CD1c-positive myeloid dendritic cell (primary cell): Measurements from ENCODE around the gene IFI44L.

Source experiments
- DNase-seq: peaks from one replicate; pipeline ENCODE4 v3.0.0-alpha.2; 2016; ENCODE audit errors: extremely low spot score

Gene IFI44L

GRCh38 chr1:78641558-78641957 lies 21.3 kb downstream of the IFI44L start:
- no peak for DNase-seq

GRCh38 chr1:78645723-78646122 lies 25.5 kb downstream of the IFI44L start:
- DNase-seq: peak; percentile 39

- no peak for DNase-seq
Measured at GRCh38 chr1:78647238-78647637, 27.0 kb downstream of the IFI44L start.

GRCh38 chr1:78649628-78650027 lies 29.4 kb downstream of the IFI44L start, which contains the start of gene IFI44:
Gene IFI44 (plus strand): TSS chr1:78649831. CDS start chr1:78650196, 365 bp downstream.
- peak; percentile 79 for DNase-seq

- peak; percentile 18 for DNase-seq
Measured at GRCh38 chr1:78650114-78650660, 29.9 kb downstream of the IFI44L start.

GRCh38 chr1:78651241-78651640 lies 31.0 kb downstream of the IFI44L start:
- peak; percentile 7 for DNase-seq

GRCh38 chr1:78652019-78652560 lies 31.8 kb downstream of the IFI44L start:
- DNase-seq: no peak

GRCh38 chr1:78658901-78659300 lies 38.7 kb downstream of the IFI44L start:
- no peak for DNase-seq

GRCh38 chr1:78663923-78664322 lies 43.7 kb downstream of the IFI44L start:
- DNase-seq: no peak

- no peak for DNase-seq
Measured at GRCh38 chr1:78664763-78665162, 44.5 kb downstream of the IFI44L start.

- no peak for DNase-seq
Measured at GRCh38 chr1:78665809-78666208, 45.6 kb downstream of the IFI44L start.

- DNase-seq: no peak
Measured at GRCh38 chr1:78667939-78668338, 47.7 kb downstream of the IFI44L start.

- DNase-seq: no peak
Measured at GRCh38 chr1:78668427-78668826, 48.2 kb downstream of the IFI44L start.

- DNase-seq: no peak
Measured at GRCh38 chr1:78672428-78672827, 52.2 kb downstream of the IFI44L start.

- DNase-seq: no peak
Measured at GRCh38 chr1:78673120-78673519, 52.9 kb downstream of the IFI44L start.

GRCh38 chr1:78676347-78676982 lies 56.2 kb downstream of the IFI44L start:
- peak; percentile 80 for DNase-seq

GRCh38 chr1:78676993-78677392 lies 56.7 kb downstream of the IFI44L start:
- DNase-seq: no peak

GRCh38 chr1:78677788-78678187 lies 57.5 kb downstream of the IFI44L start:
- DNase-seq: no peak

- DNase-seq: no peak
Measured at GRCh38 chr1:78678324-78678723, 58.1 kb downstream of the IFI44L start.

GRCh38 chr1:78681265-78681664 lies 61.0 kb downstream of the IFI44L start:
- DNase-seq: no peak

GRCh38 chr1:78682496-78682895 lies 62.2 kb downstream of the IFI44L start:
- no peak for DNase-seq

- no peak for DNase-seq
Measured at GRCh38 chr1:78683079-78683478, 62.8 kb downstream of the IFI44L start.

- DNase-seq: no peak
Measured at GRCh38 chr1:78687315-78687714, 67.1 kb downstream of the IFI44L start.

GRCh38 chr1:78687914-78688313 lies 67.7 kb downstream of the IFI44L start:
- no peak for DNase-seq
